Measurements from ENCODE around the gene PTPRR. TPM values are rescaled to one million over a fixed set of nuclear protein-coding genes. Genes with fewer than 3 reads are reported as not detected.

PTPRR gene
- total and polyA plus RNA-seq, 2 of the 13 experiments (the other 11 are each of a cell fraction or from before 2014, with no cell fraction given): not detected

- ChIA-PET POLR2A (no interaction called here), CTCF (ENCODE audit: low intra/inter-chr PET ratio, low total read pairs) (no interaction called here)
- H3K79me2 ChIP-seq (ENCODE audit: insufficient read depth, low read length): no peaks in the 10 kb centered on the region
- H3K36me3 ChIP-seq (replicated peaks in 1 of 2; ENCODE audit: control insufficient read depth in 1 of 2, insufficient read depth in 2 of 2, low read length in 2 of 2): no peaks in the 10 kb centered on the region
- no peak for ATAC-seq
- BruUV-seq (replicated peaks): no TSS peak
- H3K9me3 ChIP-seq (ENCODE audit: low read length): no peaks in the 10 kb centered on the region
- WGBS (ENCODE audit: low lambda C conversion rate): 0% methylated on average over 1 of the region's 1 CpG
- no peak overlapping the region for H3K27ac ChIP-seq (ENCODE audit: extremely low read length, insufficient read depth, low read length)
- no peak for FAIRE-seq
- H3K4me3 ChIP-seq (replicated peaks in 1 of 3; ENCODE audit: insufficient read depth in 1 of 3, low read depth in 2 of 3, low read length in 3 of 3): no peak overlapping the region
- H3K4me1 ChIP-seq (ENCODE audit: insufficient read depth, low read length): peaks cover 6% of the 10 kb centered on the region; the same call in 1 of the 2 replicates
- no peak for DNase-seq (ENCODE audit: low spot score)
- in situ Hi-C loops (cut with HindIII; ENCODE audit: extremely low pct_ligation_motif_present, low pct_unique_long_range_greater_than_20kb) (no loop called here), intact Hi-C loops (cut with micrococcal nuclease; ENCODE audit: unreplicated experiment) (no loop called here)
- H2AFZ ChIP-seq (ENCODE audit: low read length): no peak overlapping the region
- no peaks in the 10 kb centered on the region for H4K20me1 ChIP-seq (ENCODE audit: insufficient read depth, low read length)
- no peak overlapping the region for H3K4me2 ChIP-seq (ENCODE audit: low read depth, low read length)
- no peaks in the 10 kb centered on the region; a peak in 1 of 5 replicates for H3K27me3 ChIP-seq (ENCODE audit: control insufficient read depth in 1 of 2, insufficient read depth in 2 of 2, low read length in 2 of 2)
- no peak overlapping the region for H3K9ac ChIP-seq (ENCODE audit: insufficient read depth, low read depth, low read length)
- no peak for TF ChIP-seq HNF1A (IDR thresholded peaks at IDR 0.05; ENCODE audit: low read depth)
- no peak for TF ChIP-seq HNF1A (CRISPR knock-in tag; IDR thresholded peaks at IDR 0.05; ENCODE audit: borderline replicate concordance)
- TF ChIP-seq TFDP1 (CRISPR knock-in tag; IDR thresholded peaks at IDR 0.05; ENCODE audit: borderline replicate concordance): no peak
- TF ChIP-seq POLR2AphosphoS5 (IDR thresholded peaks at IDR 0.05; ENCODE audit: low read depth, low read length): no peak
- no peak for TF ChIP-seq NR2F6 (IDR thresholded peaks at IDR 0.05)
- TF ChIP-seq NR2F6 (CRISPR knock-in tag; IDR thresholded peaks at IDR 0.05): no peak
- no peak for TF ChIP-seq PHF21A (CRISPR knock-in tag; IDR thresholded peaks at IDR 0.05)
- TF ChIP-seq HIC2 (CRISPR knock-in tag; IDR thresholded peaks at IDR 0.05; ENCODE audit: low read depth): no peak
- TF ChIP-seq ZBTB25 (CRISPR knock-in tag; IDR thresholded peaks at IDR 0.05): no peak
- TF ChIP-seq ZNF841 (CRISPR knock-in tag; IDR thresholded peaks at IDR 0.05; ENCODE audit: borderline replicate concordance): no peak
- TF ChIP-seq ZNF20 (CRISPR knock-in tag; IDR thresholded peaks at IDR 0.05): no peak
- no peak for TF ChIP-seq PHF20 (CRISPR knock-in tag; IDR thresholded peaks at IDR 0.05)
- TF ChIP-seq ZGPAT (CRISPR knock-in tag; IDR thresholded peaks at IDR 0.05): no peak
Measured at GRCh38 chr12:70757830-70758493, 162.6 kb downstream of the PTPRR start.

Data from HepG2 (cell line).